Measurements from ENCODE around the gene MAB21L1. TPM values are rescaled to one million over a fixed set of nuclear protein-coding genes. Genes with fewer than 3 reads are reported as not detected.

Gene MAB21L1
- total and polyA plus RNA-seq, 7 donors = 0.34 to 1.8 (median 1.2) TPM

DNA sequence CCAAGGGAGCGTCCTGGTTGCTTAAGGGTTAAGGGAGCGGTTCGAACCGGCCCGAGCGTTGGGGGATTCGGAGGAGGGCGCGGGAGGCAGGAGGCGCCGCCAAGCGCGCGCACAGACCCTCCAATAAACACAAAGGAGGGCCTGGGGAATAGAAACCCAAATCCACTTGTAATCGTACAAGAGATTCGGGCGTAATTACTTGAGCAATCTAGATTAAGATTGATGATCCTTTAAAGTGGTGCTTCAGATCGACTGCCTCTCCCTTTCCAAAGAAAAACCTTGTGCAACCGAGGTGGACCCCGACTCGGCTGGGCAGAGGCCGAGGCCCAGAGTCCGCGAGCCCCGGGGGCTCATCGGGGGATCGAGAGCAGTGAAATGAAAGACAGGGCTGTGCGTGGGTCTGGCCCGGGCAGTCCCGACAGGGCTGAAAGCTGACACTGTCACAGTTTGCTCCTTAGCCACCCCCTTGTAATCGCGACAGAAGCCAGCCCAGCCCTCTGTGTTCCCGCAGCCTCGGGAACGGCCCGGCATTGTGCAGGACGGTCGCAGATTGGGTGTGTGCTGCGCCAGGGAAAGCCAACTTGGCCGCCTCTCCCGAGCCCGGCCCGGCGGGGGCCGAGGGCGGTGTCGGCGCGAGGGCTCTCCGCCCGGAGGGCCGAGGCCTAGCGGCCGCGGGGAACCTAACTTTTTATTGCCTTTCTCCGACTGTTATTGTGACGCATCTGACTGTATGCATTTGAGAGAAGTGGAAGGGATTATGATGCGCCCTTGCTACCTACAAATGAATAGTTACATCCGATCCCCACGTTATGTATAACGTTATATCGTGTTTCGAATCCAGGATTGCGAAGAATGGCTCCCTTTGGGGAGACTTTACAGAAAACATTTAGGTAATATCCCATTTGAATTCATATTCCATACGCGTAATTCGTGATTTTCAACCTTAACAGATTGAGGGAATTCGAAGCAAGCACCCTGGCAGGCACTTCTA is 5.5 kb downstream of the MAB21L1 start:
- H3K9me3 ChIP-seq = no peaks in the 10 kb centered on the region
- peak; percentile 54 to 80 (median 72) for ATAC-seq
- H3K4me1 ChIP-seq = no peaks in the 10 kb centered on the region
- H3K36me3 ChIP-seq (ENCODE audit: insufficient read depth in 1 of 2, low read depth in 1 of 2) = no peaks in the 10 kb centered on the region
- H3K4me3 ChIP-seq = peak overlapping the region; percentile 70
- no peak for TF ChIP-seq CTCF (IDR thresholded peaks at IDR 0.05)
- H3K27me3 ChIP-seq (ENCODE audit: insufficient read depth in 3 of 3, low read length in 2 of 3) = no peaks in the 10 kb centered on the region
- intact Hi-C loops (cut with DNase I) = no loop called here
- 31 to 41% (median 33%) methylated on average over 67 to 68 of the region's 68 CpGs for whole genome bisulfite sequencing, 3 donors
- DNase-seq = peak; percentile 54 to 84
- peak overlapping the region; percentile 80 for H3K27ac ChIP-seq

DNA sequence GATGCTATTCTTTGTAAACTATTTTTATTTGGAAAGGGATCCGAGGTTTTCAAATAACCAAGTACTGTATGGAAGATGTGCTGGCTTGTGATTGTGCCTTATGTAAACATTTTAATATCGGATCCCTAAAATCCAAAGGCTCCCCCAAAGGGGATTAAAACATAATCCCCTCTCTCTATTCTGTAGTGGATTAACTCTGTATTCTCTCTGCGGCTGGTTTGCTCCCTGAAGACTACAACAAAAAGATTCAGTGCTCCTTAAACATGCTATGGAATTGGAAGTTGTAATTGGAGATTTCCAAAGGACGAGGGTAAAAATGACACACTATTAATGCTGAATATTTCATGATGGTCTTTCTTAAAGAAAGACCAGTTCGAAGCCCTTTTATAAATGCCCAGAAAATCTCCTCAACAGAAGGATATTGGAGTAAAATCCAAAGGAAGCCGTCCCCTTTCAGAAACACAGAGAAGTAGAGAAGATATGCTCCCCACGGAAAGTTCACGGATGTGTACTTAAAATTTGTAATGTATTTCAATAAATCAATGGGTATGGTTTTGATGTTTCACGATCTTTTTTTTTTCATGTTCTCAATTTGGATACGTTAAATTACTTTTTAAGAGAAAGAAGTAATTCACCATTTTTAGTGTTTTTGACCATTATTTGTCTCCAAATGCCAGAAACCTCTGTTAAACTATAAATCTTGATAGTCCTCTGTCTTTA is 6.5 kb downstream of the MAB21L1 start:
- WGBS, 3 donors = 62 to 74% (median 64%) methylated on average over 10 of the region's 10 CpGs

GRCh38 chr13:35468195-35468594 is 8.3 kb downstream of the MAB21L1 start:
- intact Hi-C loops (cut with DNase I) = no loop called here

More for the DNA sequence above, 6.5 kb downstream of the MAB21L1 start:
- no peak for ATAC-seq
- no peak for TF ChIP-seq CTCF (IDR thresholded peaks at IDR 0.05)
- Histone ChIP-seq H3K27me3 (ENCODE audit: insufficient read depth in 3 of 3, low read length in 2 of 3) (no peaks in the 10 kb centered on the region), H3K4me3 (peak overlapping the region; percentile 70), H3K4me1 (no peaks in the 10 kb centered on the region), H3K9me3 (no peaks in the 10 kb centered on the region), H3K27ac (peak overlapping the region; percentile 80), H3K36me3 (ENCODE audit: insufficient read depth in 1 of 2, low read depth in 1 of 2) (no peaks in the 10 kb centered on the region)
- no peak for DNase-seq
- intact Hi-C loops (cut with DNase I) = no loop called here

GRCh38 chr13:35465371-35465770 is 11.1 kb downstream of the MAB21L1 start:
- ATAC-seq (no peak), DNase-seq (no peak)
- intact Hi-C loops (cut with DNase I) = no loop called here
- Histone ChIP-seq H3K36me3 (ENCODE audit: insufficient read depth in 1 of 2, low read depth in 1 of 2) (no peaks in the 10 kb centered on the region), H3K4me3 (no peak overlapping the region), H3K27ac (no peak overlapping the region), H3K27me3 (ENCODE audit: insufficient read depth in 3 of 3, low read length in 2 of 3) (no peaks in the 10 kb centered on the region), H3K9me3 (no peaks in the 10 kb centered on the region), H3K4me1 (no peaks in the 10 kb centered on the region)
- 94 to 97% (median 94%) methylated on average over 3 of the region's 3 CpGs for WGBS, 3 donors
- TF ChIP-seq CTCF (IDR thresholded peaks at IDR 0.05) = no peak

More at GRCh38 chr13:35468195-35468594, 8.3 kb downstream of the MAB21L1 start:
- no peak for TF ChIP-seq CTCF (IDR thresholded peaks at IDR 0.05)
- WGBS, 3 donors = 86 to 100% (median 88%) methylated on average over 1 of the region's 1 CpG
- DNase-seq (no peak), ATAC-seq (no peak)
- Histone ChIP-seq H3K4me3 (no peak overlapping the region), H3K36me3 (ENCODE audit: insufficient read depth in 1 of 2, low read depth in 1 of 2) (no peaks in the 10 kb centered on the region), H3K9me3 (no peaks in the 10 kb centered on the region), H3K27ac (no peak overlapping the region), H3K27me3 (ENCODE audit: insufficient read depth in 3 of 3, low read length in 2 of 3) (no peaks in the 10 kb centered on the region), H3K4me1 (no peaks in the 10 kb centered on the region)
